Colonic mucosa (tissue), 4 donors: ENCODE data around the gene TLE2. TPM values are rescaled to one million over a fixed set of nuclear protein-coding genes. Genes with fewer than 3 reads are reported as not detected.
A peak's percentile ranks its signal among the peaks of the same experiment; 100 is the strongest.

Experiments
- DNase-seq: peaks from one replicate; pipeline ENCODE4 v3.0.0-alpha.2; 2020
- H3K27ac ChIP-seq: fragments of 200-600 bp; one replicate; pipeline ENCODE4 v1.8.0; 2021
- H3K27me3 ChIP-seq: fragments of 200-600 bp; one replicate; pipeline ENCODE4 v1.8.0; 2021
- H3K36me3 ChIP-seq: fragments of 200-600 bp; one replicate; pipeline ENCODE4 v1.8.0; 2021
- H3K4me1 ChIP-seq: fragments of 200-600 bp; one replicate; pipeline ENCODE4 v1.8.0; 2021; ENCODE audit warnings: mild to moderate bottlenecking
- H3K4me3 ChIP-seq: fragments of 200-600 bp; one replicate; pipeline ENCODE4 v1.8.0; 2021
- H3K9ac ChIP-seq, 2 donors: one replicate each; pipeline ENCODE4 v1.7.0; 2013; ENCODE audit warnings: control low read depth in 2 of 2, low read depth in 2 of 2, low read length in 2 of 2
- H3K9me3 ChIP-seq: fragments of 200-600 bp; one replicate; pipeline ENCODE4 v1.8.0; 2021
- intact Hi-C: fragments of 100-400 bp; cut with DNase I; formaldehyde crosslinking; loops from one replicate; pipeline ENCODE4 v1.14.1; 2022
- total RNA-seq, 2 donors: library from RNA; stranded (reverse); fragmentation: NEBNext Ultra II Directional in 1 of 2; extraction: Animal tissue kit (Norgen Biotek cat#: 25700) in 1 of 2; gene quantifications; one replicate each; pipeline ENCODE4 v1.2.1, GENCODE V29; 2021
- TF ChIP-seq, protein P1 (sequence below): fragments of 200-600 bp; IDR thresholded peaks from one replicate; pipeline ENCODE4 v1.8.0; 2022; ENCODE audit warnings: antibody characterized with exemption, mild to moderate bottlenecking
- donor health status: healthy.
- donor health status: DM: no; HTN: no; CAD: no.
- donor health status: DM: no; HTN: no; CAD: no.

The TLE2 gene
- total RNA-seq, 2 donors from 2014 or later, result 42.8 to 52.4 TPM

DNA sequence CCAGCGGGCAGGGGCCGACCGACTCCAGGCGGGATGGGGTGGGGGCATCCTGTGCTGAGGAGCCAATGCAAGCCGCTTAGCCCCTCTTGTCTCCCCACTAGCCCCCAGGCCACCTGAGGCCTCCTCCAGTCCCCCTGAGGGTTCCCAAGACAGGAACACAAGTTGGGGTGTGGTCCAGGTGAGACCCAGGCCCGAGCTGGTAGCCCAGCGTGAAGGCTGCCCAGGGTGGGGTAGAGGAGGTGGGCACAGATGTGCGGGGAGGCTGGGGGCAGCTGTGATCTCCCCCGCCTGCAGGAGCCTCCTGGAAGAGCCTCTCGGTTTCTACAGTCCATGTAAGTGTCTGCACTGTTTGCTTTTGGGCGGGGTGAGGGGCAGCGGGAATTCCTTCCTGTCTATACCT is 41.3 kb downstream of the TLE2 start:
- H3K9ac ChIP-seq, result no peak overlapping the region
- H3K36me3 ChIP-seq, result no peaks in the 10 kb centered on the region
- H3K4me3 ChIP-seq, result no peak overlapping the region
- no peak overlapping the region for H3K27ac ChIP-seq
- no peaks in the 10 kb centered on the region for H3K9me3 ChIP-seq
- H3K4me1 ChIP-seq, result no peaks in the 10 kb centered on the region
- no peaks in the 10 kb centered on the region for H3K27me3 ChIP-seq
- intact Hi-C loops, result no loop called here
- TF ChIP-seq, protein P1, sequence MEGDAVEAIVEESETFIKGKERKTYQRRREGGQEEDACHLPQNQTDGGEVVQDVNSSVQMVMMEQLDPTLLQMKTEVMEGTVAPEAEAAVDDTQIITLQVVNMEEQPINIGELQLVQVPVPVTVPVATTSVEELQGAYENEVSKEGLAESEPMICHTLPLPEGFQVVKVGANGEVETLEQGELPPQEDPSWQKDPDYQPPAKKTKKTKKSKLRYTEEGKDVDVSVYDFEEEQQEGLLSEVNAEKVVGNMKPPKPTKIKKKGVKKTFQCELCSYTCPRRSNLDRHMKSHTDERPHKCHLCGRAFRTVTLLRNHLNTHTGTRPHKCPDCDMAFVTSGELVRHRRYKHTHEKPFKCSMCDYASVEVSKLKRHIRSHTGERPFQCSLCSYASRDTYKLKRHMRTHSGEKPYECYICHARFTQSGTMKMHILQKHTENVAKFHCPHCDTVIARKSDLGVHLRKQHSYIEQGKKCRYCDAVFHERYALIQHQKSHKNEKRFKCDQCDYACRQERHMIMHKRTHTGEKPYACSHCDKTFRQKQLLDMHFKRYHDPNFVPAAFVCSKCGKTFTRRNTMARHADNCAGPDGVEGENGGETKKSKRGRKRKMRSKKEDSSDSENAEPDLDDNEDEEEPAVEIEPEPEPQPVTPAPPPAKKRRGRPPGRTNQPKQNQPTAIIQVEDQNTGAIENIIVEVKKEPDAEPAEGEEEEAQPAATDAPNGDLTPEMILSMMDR, result no peak
- DNase-seq, result no peak

GRCh38 chr19:2986951-2987524 is 42.0 kb downstream of the TLE2 start:
- Histone ChIP-seq H3K9me3 (no peaks in the 10 kb centered on the region), H3K4me3 (no peak overlapping the region), H3K9ac (no peak overlapping the region), H3K36me3 (no peaks in the 10 kb centered on the region), H3K27ac (no peak overlapping the region), H3K4me1 (no peaks in the 10 kb centered on the region), H3K27me3 (no peaks in the 10 kb centered on the region)
- intact Hi-C loops, result no loop called here
- TF ChIP-seq, protein P1, result no peak
- no peak for DNase-seq

- TF ChIP-seq, protein P1, result no peak
- intact Hi-C loops, result no loop called here
- H3K4me3 ChIP-seq, result no peak overlapping the region
These were observed 44.9 kb downstream of the TLE2 start for GRCh38 chr19:2984215-2984528.

DNA sequence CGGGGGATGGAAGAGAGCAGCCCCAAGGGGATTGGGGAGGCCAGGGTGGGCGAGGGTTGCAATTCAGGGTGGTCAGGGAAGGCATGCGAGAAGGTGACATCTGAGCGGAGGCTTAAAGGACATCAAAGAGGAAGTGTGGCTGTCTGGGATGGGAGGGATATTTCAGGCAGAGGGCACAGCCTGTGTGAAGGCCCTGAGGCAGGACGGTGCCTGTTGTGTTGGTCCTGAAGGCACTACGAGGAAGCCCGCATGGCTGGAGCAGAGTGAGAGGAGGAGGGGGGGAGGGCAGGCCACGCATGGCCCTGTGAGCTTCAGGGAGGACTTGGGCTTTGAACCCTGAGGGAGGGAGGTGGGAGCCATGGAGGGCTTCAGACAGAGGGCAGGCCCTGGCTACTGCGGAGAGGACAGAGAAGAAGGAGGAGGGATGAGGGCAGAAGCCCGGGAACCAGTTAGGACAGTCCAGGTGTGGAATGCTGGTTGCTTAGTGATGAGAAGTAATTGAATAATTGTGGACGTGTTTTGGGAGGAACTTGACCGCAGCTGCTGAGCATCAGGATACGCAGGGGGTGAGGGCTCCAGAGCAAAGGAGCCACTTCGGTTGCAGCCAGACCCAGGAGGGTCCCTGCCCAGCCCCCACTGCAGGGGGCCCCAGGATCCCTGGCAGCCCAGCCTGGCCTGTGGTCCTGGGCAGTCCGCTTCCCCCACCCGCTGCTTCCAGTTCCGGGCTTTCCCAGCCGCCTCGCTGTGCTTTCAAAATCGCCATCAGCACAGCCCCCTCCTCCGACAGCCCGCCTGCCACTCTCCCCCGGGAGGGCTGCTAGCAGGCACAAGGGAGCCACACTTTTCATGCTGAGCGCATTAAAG is 45.5 kb downstream of the TLE2 start:
- Histone ChIP-seq H3K27ac (no peak overlapping the region), H3K9ac (peak overlapping the region in 1 of 2 donors; percentile 34), H3K4me1 (no peaks in the 10 kb centered on the region), H3K36me3 (no peaks in the 10 kb centered on the region), H3K4me3 (no peak overlapping the region), H3K27me3 (no peaks in the 10 kb centered on the region), H3K9me3 (no peaks in the 10 kb centered on the region)
- DNase-seq, result peak; percentile 36
- intact Hi-C loops, result no loop called here
- TF ChIP-seq, protein P1, result no peak

More at GRCh38 chr19:2984215-2984528, 44.9 kb downstream of the TLE2 start:
- H3K4me1 ChIP-seq, result no peaks in the 10 kb centered on the region
- H3K9me3 ChIP-seq, result no peaks in the 10 kb centered on the region
- no peaks in the 10 kb centered on the region for H3K36me3 ChIP-seq
- no peak overlapping the region for H3K27ac ChIP-seq
- no peak for DNase-seq
- no peak overlapping the region for H3K9ac ChIP-seq
- H3K27me3 ChIP-seq, result no peaks in the 10 kb centered on the region

GRCh38 chr19:2982983-2983350 is 46.1 kb downstream of the TLE2 start:
- peak; percentile 68 for DNase-seq
- Histone ChIP-seq H3K27ac (no peak overlapping the region), H3K27me3 (no peaks in the 10 kb centered on the region), H3K4me3 (no peak overlapping the region), H3K36me3 (no peaks in the 10 kb centered on the region), H3K4me1 (no peaks in the 10 kb centered on the region), H3K9me3 (no peaks in the 10 kb centered on the region), H3K9ac (no peak overlapping the region)
- TF ChIP-seq, protein P1, result no peak
- intact Hi-C loops, result no loop called here
